K562 (cell line): ENCODE measurements around the gene SHISAL2B. TPM values are rescaled to one million over a fixed set of nuclear protein-coding genes. Genes with fewer than 3 reads are reported as not detected.

Source experiments
- ATF7 ChIP-seq: fragments of 450-650 bp; IDR thresholded peaks from 2 replicates; pipeline ENCODE4 v1.7.1; 2014; ENCODE audit warnings: mild to moderate bottlenecking, moderate library complexity
- FOXA3 ChIP-seq, 2 experiments: fragments of 450-650 bp in 1 of 2; sonication (generic) in 1 of 2; formaldehyde crosslinking; IDR thresholded peaks in 1 of 2; conservative IDR thresholded peaks in 1 of 2; 2 replicates each; pipeline versions ENCODE4 v1.4.0 to v1.8.0; 2020 to 2022; ENCODE audit warnings: mild to moderate bottlenecking in 2 of 2, missing genetic modification reagents in 1 of 2
- FOXM1 ChIP-seq, 2 experiments: fragments of 450-650 bp in 1 of 2; sonication (generic) in 1 of 2; formaldehyde crosslinking in 1 of 2; IDR thresholded peaks; 2 replicates each; pipeline versions ENCODE4 v1.6.1 to v1.9.0; 2017 to 2022; ENCODE audit warnings: low read depth in 2 of 2, mild to moderate bottlenecking in 2 of 2, missing genetic modification reagents in 1 of 2, moderate library complexity in 1 of 2
- HDAC8 ChIP-seq: fragments of 450-650 bp; IDR thresholded peaks from 2 replicates; pipeline ENCODE4 v1.6.1; 2016; ENCODE audit warnings: mild to moderate bottlenecking, missing genetic modification characterization, moderate library complexity, missing compliant biosample characterization
- KDM5B ChIP-seq: fragments of 200-600 bp; sonication (generic); IDR thresholded peaks from 2 replicates; pipeline ENCODE4 v1.6.1; 2012; ENCODE audit warnings: low read depth, mild to moderate bottlenecking, moderate library complexity, low read length, control low read depth, inconsistent platforms; ENCODE audit not compliant: insufficient replicate concordance
- MECOM ChIP-seq: fragments of 250-450 bp; sonication (Bioruptor Pico); IDR thresholded peaks from 2 replicates; pipeline ENCODE4 v1.8.0; 2022; ENCODE audit warnings: inconsistent platforms
- MEF2A ChIP-seq: IDR thresholded peaks from 2 replicates; pipeline ENCODE4 v1.6.1; 2011; ENCODE audit warnings: low read depth, mild to moderate bottlenecking, low read length, moderate library complexity; ENCODE audit not compliant: control insufficient read depth
- SREBF1 ChIP-seq: fragments of 150-350 bp; IDR thresholded peaks from 2 replicates; pipeline ENCODE4 v1.6.1; 2014; ENCODE audit warnings: antibody characterized with exemption, low read depth, low read length, borderline replicate concordance
- TAF7 ChIP-seq: fragments of 450-650 bp; IDR thresholded peaks from 2 replicates; pipeline ENCODE4 v1.6.1; 2016; ENCODE audit warnings: missing genetic modification characterization, missing compliant biosample characterization
- TRIM24 ChIP-seq, 2 experiments: fragments of 450-650 bp; IDR thresholded peaks; 2 replicates each; pipeline ENCODE4 v1.6.1; 2016
- ZBTB49 ChIP-seq: sonication (generic); formaldehyde crosslinking; IDR thresholded peaks from 2 replicates; pipeline ENCODE4 v1.8.0; 2022; ENCODE audit warnings: missing genetic modification reagents, mild to moderate bottlenecking, borderline replicate concordance
- ZFP30 ChIP-seq: fragments of 250-450 bp; sonication (Bioruptor Pico); IDR thresholded peaks from 2 replicates; pipeline ENCODE4 v1.8.0; 2022; ENCODE audit warnings: moderate library complexity, mild to moderate bottlenecking, inconsistent platforms, borderline replicate concordance
- ZNF174 ChIP-seq: fragments of 250-450 bp; sonication (Bioruptor Pico); IDR thresholded peaks from 2 replicates; pipeline ENCODE4 v1.4.0; 2020; ENCODE audit warnings: mild to moderate bottlenecking
- ZNF512 ChIP-seq: IDR thresholded peaks from 2 replicates; pipeline ENCODE4 v1.6.1; 2016; ENCODE audit warnings: missing genetic modification characterization, missing compliant biosample characterization
- ZNF695 ChIP-seq: fragments of 450-650 bp; formaldehyde crosslinking; IDR thresholded peaks from 2 replicates; pipeline ENCODE4 v1.4.0; 2020; ENCODE audit warnings: mild to moderate bottlenecking, moderate library complexity
- polyA plus RNA-seq, 8 experiments: library from polyadenylated mRNA; depleted of rRNA in 4 of 8; stranded (reverse) in 5 of 8; unstranded in 3 of 8; fragments of >200 nt; fragmentation: Nextera tagmentation in 2 of 8; fragmentation: Illumina TruSeq in 1 of 8; extraction: Ambion mirVana in 2 of 8; extraction: Trizol in 1 of 8; gene quantifications; 2 replicates each; pipeline versions ENCODE4 v1.2.1 to v1.2.3, GENCODE V29; 2011 to 2014; ENCODE audit warnings: inconsistent platforms in 1 of 8, missing spikeins in 1 of 8
- total RNA-seq, 7 experiments: library from RNA; depleted of rRNA in 6 of 7; stranded (reverse); fragments of >200 nt in 6 of 7; fragmentation: Illumina TruSeq in 2 of 7; extraction: Trizol in 2 of 7; gene quantifications; 2 replicates each; pipeline versions ENCODE4 v1.2.1 to v1.2.3, GENCODE V29; 2011 to 2021; ENCODE audit warnings: low replicate concordance in 1 of 7

The SHISAL2B gene
- total and polyA plus RNA-seq, 9 of the 15 experiments (the other 6 are each of a cell fraction or from before 2014, with no cell fraction given), result not detected

GRCh38 chr5:64727150-64727549, 36.8 kb downstream of the SHISAL2B start (continued):
- no peak for TF ChIP-seq TAF7
- no peak for TF ChIP-seq FOXM1 (IDR thresholded peaks at IDR 0.05; ENCODE audit: low read depth)
- no peak for TF ChIP-seq FOXM1 (CRISPR knock-in tag; IDR thresholded peaks at IDR 0.05; ENCODE audit: low read depth)
- no peak for TF ChIP-seq TRIM24 (IDR thresholded peaks at IDR 0.05)
- no peak for TF ChIP-seq HDAC8
- TF ChIP-seq SREBF1, result no peak
- TF ChIP-seq ZBTB49, result no peak
- no peak for TF ChIP-seq FOXA3 (CRISPR knock-in tag; conservative IDR thresholded peaks at IDR 0.05 in 1 of 2, IDR thresholded peaks at IDR 0.05 in 1 of 2)
- no peak for TF ChIP-seq KDM5B
- no peak for TF ChIP-seq ZFP30 (CRISPR knock-in tag)
- no peak for TF ChIP-seq ZNF512 (tag)
- no peak for TF ChIP-seq MEF2A
- no peak for TF ChIP-seq ZNF695
- no peak for TF ChIP-seq ATF7
- no peak for TF ChIP-seq MECOM (CRISPR knock-in tag)
- TF ChIP-seq ZNF174 (CRISPR knock-in tag), result no peak
